Hepatic stellate cell (primary cell): ENCODE data around the gene GRPR.
"Not testable (repeated sequence)": the region's sequence is repeated elsewhere in the genome, so short reads cannot be mapped to it uniquely, and the experiment has no call there.

ENCODE experiments used
- DNase-seq: peaks from one replicate; pipeline ENCODE4 v3.0.0; 2011; ENCODE audit warnings: low spot score

GRPR gene

GRCh38 chrX:16137416-16138107 lies 14.2 kb downstream of the GRPR start:
- no peak for DNase-seq

GRCh38 chrX:16138108-16138427 lies 14.7 kb downstream of the GRPR start:
- no peak for DNase-seq

- DNase-seq: no peak
These were observed 17.1 kb downstream of the GRPR start for GRCh38 chrX:16140448-16140847.

GRCh38 chrX:16140983-16141382 lies 17.6 kb downstream of the GRPR start:
- DNase-seq: no peak

- DNase-seq: no peak
These were observed 18.3 kb downstream of the GRPR start for GRCh38 chrX:16141422-16142245.

- DNase-seq: no peak
These were observed 18.8 kb downstream of the GRPR start for GRCh38 chrX:16142246-16142558.

GRCh38 chrX:16143968-16144367 lies 20.6 kb downstream of the GRPR start:
- DNase-seq: no peak

GRCh38 chrX:16144420-16144819 lies 21.1 kb downstream of the GRPR start:
- DNase-seq: no peak

GRCh38 chrX:16145093-16145492 lies 21.7 kb downstream of the GRPR start:
- not testable (repeated sequence) for DNase-seq

GRCh38 chrX:16145656-16146055 lies 22.3 kb downstream of the GRPR start:
- DNase-seq: no peak

- DNase-seq: no peak
These were observed 25.5 kb downstream of the GRPR start for GRCh38 chrX:16148896-16149295.

GRCh38 chrX:16155581-16156096 lies 32.3 kb downstream of the GRPR start:
- DNase-seq: no peak

- no peak for DNase-seq
These were observed 33.4 kb downstream of the GRPR start for GRCh38 chrX:16156692-16157331.

GRCh38 chrX:16160729-16161128 lies 37.4 kb downstream of the GRPR start:
- DNase-seq: peak; percentile 72

- DNase-seq: not testable (repeated sequence)
These were observed 37.8 kb downstream of the GRPR start for GRCh38 chrX:16161173-16161572.

- no peak for DNase-seq
These were observed 39.0 kb downstream of the GRPR start for GRCh38 chrX:16162391-16162790.

GRCh38 chrX:16164748-16165147 lies 41.4 kb downstream of the GRPR start:
- no peak for DNase-seq

GRCh38 chrX:16167181-16167580 lies 43.8 kb downstream of the GRPR start, which contains the start of gene MAGEB17:
Gene MAGEB17, plus strand, starts transcription at chrX:16167481. Its CDS starts 2,902 bp downstream, at chrX:16170383.
- DNase-seq: no peak

GRCh38 chrX:16171039-16171438 lies 47.7 kb downstream of the GRPR start:
- DNase-seq: no peak

GRCh38 chrX:16171944-16172343 lies 48.6 kb downstream of the GRPR start:
- DNase-seq: no peak

GRCh38 chrX:16172391-16172790 lies 49.0 kb downstream of the GRPR start:
- DNase-seq: no peak

- no peak for DNase-seq
These were observed 52.1 kb downstream of the GRPR start for GRCh38 chrX:16175329-16176061.
